GM19239 (cell line): ENCODE measurements around the gene CADM3.
A peak's percentile ranks its signal among the peaks of the same experiment; 100 is the strongest.

Experiments
- DNase-seq: peaks from one replicate; pipeline ENCODE4 v3.0.0; 2011; ENCODE audit warnings: low spot score; ENCODE audit not compliant: insufficient read length
- FAIRE-seq: peaks from 2 replicates; lab custom pipeline; 2011; peaks lifted over from hg19 to GRCh38; lab: Jason Lieb, UNC

The CADM3 gene

GRCh38 chr1:159204161-159205141 lies 33.0 kb downstream of the CADM3 start, which contains the start of gene ACKR1:
ACKR1 (plus strand) TSS chr1:159204875; CDS start chr1:159204960, 85 bp downstream.
- no peak for DNase-seq

GRCh38 chr1:159205225-159205624 lies 33.8 kb downstream of the CADM3 start:
- DNase-seq (no peak), FAIRE-seq (no peak)

More at GRCh38 chr1:159204161-159205141, 33.0 kb downstream of the CADM3 start, which contains the start of gene ACKR1:
- peak; percentile 28 for FAIRE-seq

GRCh38 chr1:159206110-159206509 lies 34.7 kb downstream of the CADM3 start:
- no peak for FAIRE-seq

GRCh38 chr1:159207080-159207479 lies 35.7 kb downstream of the CADM3 start:
- FAIRE-seq, result no peak
- DNase-seq, result no peak

More at GRCh38 chr1:159206110-159206509, 34.7 kb downstream of the CADM3 start:
- DNase-seq, result no peak

- DNase-seq, result no peak
Observed at GRCh38 chr1:159207774-159208173, 36.4 kb downstream of the CADM3 start.

GRCh38 chr1:159208175-159208825 lies 36.9 kb downstream of the CADM3 start:
- FAIRE-seq, result no peak
- no peak for DNase-seq

More at GRCh38 chr1:159207774-159208173, 36.4 kb downstream of the CADM3 start:
- FAIRE-seq, result peak; percentile 48

- FAIRE-seq, result no peak
- DNase-seq, result no peak
Observed at GRCh38 chr1:159209061-159209460, 37.6 kb downstream of the CADM3 start.

GRCh38 chr1:159211331-159212136 lies 40.1 kb downstream of the CADM3 start:
- DNase-seq (peak; percentile 23), FAIRE-seq (peak; percentile 71)

GRCh38 chr1:159212596-159212995 lies 41.2 kb downstream of the CADM3 start:
- DNase-seq (no peak), FAIRE-seq (no peak)

- FAIRE-seq (peak; percentile 81), DNase-seq (peak; percentile 40)
Observed at GRCh38 chr1:159214149-159214760, 42.8 kb downstream of the CADM3 start.

GRCh38 chr1:159218649-159219636 lies 47.5 kb downstream of the CADM3 start:
- no peak for FAIRE-seq
- no peak for DNase-seq

GRCh38 chr1:159222075-159222865 lies 50.9 kb downstream of the CADM3 start:
- FAIRE-seq (no peak), DNase-seq (no peak)

GRCh38 chr1:159223004-159223403 lies 51.6 kb downstream of the CADM3 start:
- FAIRE-seq, result no peak
- DNase-seq, result no peak

- DNase-seq (no peak), FAIRE-seq (no peak)
Observed at GRCh38 chr1:159228554-159228953, 57.1 kb downstream of the CADM3 start.

- DNase-seq, result no peak
- FAIRE-seq, result no peak
Observed at GRCh38 chr1:159229260-159229885, 58.0 kb downstream of the CADM3 start.

- FAIRE-seq (no peak), DNase-seq (no peak)
Observed at GRCh38 chr1:159229896-159230295, 58.5 kb downstream of the CADM3 start.

- peak; percentile 20 for DNase-seq
- no peak for FAIRE-seq
Observed at GRCh38 chr1:159239551-159240220, 68.3 kb downstream of the CADM3 start.
